Activated CD8-positive, alpha-beta T cell treated with anti-CD3 and anti-CD28 coated beads for 36 hours (primary cell): Measurements from ENCODE around the gene MRPS27. TPM values are rescaled to one million over a fixed set of nuclear protein-coding genes. Genes with fewer than 3 reads are reported as not detected.
A peak's percentile ranks its signal among the peaks of the same experiment; 100 is the strongest.
"Not testable (repeated sequence)": the region's sequence is repeated elsewhere in the genome, so short reads cannot be mapped to it uniquely, and the experiment has no call there.

Source experiments
- ATAC-seq: fragments of 200-7000 bp; cut with Tn5 transposase; one replicate; pipeline ENCODE4 v1.10.0; 2021; ENCODE audit warnings: mild to moderate bottlenecking, moderate library complexity
- CTCF ChIA-PET: fragments of 350-600 bp; sonication (Branson Sonifier 250); formaldehyde crosslinking; loops from one replicate; lab custom pipeline; 2021; ENCODE audit warnings: antibody characterized with exemption; lab: Charles Lee
- POLR2A ChIA-PET: fragments of 350-600 bp; sonication (Branson Sonifier 250); formaldehyde crosslinking; loops from one replicate; lab custom pipeline; 2021; ENCODE audit warnings: antibody characterized with exemption; lab: Charles Lee
- DNase-seq: peaks from one replicate; pipeline ENCODE4 v3.0.0-alpha.2; 2020
- H3K27ac Mint-ChIP-seq: one replicate; pipeline ENCODE4 v1.8.0; 2021; ENCODE audit warnings: mild to moderate bottlenecking, mixed read lengths
- H3K27me3 Mint-ChIP-seq: one replicate; pipeline ENCODE4 v1.8.0; 2021; ENCODE audit warnings: mixed read lengths
- H3K36me3 Mint-ChIP-seq: one replicate; pipeline ENCODE4 v1.8.0; 2021; ENCODE audit warnings: low read depth, mixed read lengths
- H3K4me1 Mint-ChIP-seq: one replicate; pipeline ENCODE4 v1.8.0; 2021; ENCODE audit warnings: low read depth, mixed read lengths
- H3K4me3 Mint-ChIP-seq: one replicate; pipeline ENCODE4 v1.8.0; 2021; ENCODE audit warnings: mild to moderate bottlenecking, moderate library complexity, mixed read lengths
- H3K9me3 Mint-ChIP-seq: one replicate; pipeline ENCODE4 v1.8.0; 2021; ENCODE audit warnings: mixed read lengths
- CTCF ChIP-seq: fragments of 200-600 bp; IDR thresholded peaks from one replicate; pipeline ENCODE4 v1.8.0; 2022; ENCODE audit warnings: antibody characterized with exemption, mild to moderate bottlenecking
- intact Hi-C: fragments of 100-400 bp; cut with micrococcal nuclease; formaldehyde crosslinking; loops from one replicate; pipeline ENCODE4 v1.10.0; 2022
- total RNA-seq, 2 experiments: library from RNA; stranded (reverse); gene quantifications; one replicate each; pipeline ENCODE4 v1.2.3, GENCODE V29; 2021

The MRPS27 gene
- total RNA-seq, 2 experiments from 2014 or later, result 91.5 to 99.1 TPM

DNA sequence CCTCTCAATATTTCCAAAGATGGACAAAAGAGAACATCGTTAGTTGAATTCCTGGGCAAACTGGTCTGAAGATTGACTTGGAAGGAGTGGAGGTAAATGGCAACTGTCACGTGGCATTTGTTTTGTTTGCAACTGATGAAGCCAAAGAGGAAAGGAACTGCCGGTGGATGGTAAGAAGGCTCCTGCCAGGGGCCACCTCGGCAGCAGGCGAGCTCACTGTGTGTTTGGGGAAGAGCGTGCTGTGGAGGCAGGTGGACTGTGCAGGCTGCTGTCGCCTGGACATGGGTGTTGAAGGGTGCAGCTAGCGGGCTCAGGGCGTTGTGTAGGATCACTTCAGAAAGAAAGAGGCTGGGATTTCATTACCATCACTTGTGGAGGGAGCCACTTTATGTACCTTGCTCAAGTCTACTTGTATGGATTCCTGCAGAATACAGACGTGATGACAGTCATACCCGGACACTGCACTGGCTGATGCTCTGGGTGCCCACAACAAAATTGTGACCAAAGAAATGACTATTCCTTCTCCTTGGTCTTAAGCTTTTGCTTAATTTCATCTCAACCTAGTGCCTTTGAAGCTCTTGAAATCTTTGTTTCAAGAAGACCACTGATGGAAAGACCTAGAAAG lies 140.1 kb downstream of the MRPS27 start:
- Mint-ChIP-seq H3K9me3 (no peaks in the 10 kb centered on the region), H3K36me3 (no peaks in the 10 kb centered on the region), H3K27me3 (peaks cover 28% of the 10 kb centered on the region), H3K4me3 (no peak overlapping the region), H3K27ac (no peak overlapping the region), H3K4me1 (no peaks in the 10 kb centered on the region)
- ATAC-seq, result no peak
- no peak for DNase-seq
- intact Hi-C loops, result no loop called here
- POLR2A ChIA-PET, result no interaction called here
- no peak for TF ChIP-seq CTCF
- CTCF ChIA-PET, result interaction anchor here (0.6 to 0.9 kb wide), 2 partner anchors 10 to 135 kb away, joined by 3 read pairs; no protein-coding TSS in a partner anchor

DNA sequence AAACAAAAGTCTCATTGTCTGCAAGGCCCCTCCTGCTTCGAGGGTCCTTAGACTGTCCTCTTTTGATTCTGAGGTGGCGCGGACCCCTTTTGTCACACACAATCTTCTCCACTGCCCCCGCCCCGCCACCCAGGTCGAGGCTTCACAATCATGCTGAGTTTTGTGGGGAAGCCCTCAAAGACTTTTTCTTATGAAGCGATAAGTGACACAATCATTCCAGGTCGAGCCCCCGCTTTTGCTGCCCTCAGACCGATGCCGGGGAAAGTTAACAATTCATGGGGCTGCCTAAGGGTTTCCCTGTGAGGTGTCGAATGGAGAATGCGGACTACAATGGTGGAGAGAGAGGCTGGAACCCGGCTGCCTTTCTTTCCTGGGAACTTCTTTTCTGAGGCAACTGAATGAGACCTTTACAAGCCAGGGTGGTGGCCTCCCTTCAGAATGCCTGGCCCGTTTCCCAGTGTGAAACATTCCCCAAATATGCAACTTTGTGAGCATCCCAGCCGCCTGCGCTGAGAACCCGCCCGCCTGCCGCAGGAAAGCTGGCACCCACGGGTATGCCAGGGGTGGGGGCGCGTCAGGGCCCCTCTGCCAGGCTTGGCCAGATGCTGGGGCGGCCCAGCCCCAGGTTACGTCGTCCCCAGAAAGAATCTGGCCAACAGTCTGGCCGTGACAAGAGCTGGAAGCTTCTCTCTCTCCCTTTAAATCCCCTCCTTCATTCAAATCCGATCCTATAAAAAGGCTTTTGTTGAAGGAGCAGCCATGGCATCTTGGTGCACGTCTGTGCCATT lies 140.8 kb downstream of the MRPS27 start:
- no peaks in the 10 kb centered on the region for H3K4me1 Mint-ChIP-seq
- H3K36me3 Mint-ChIP-seq, result no peaks in the 10 kb centered on the region
- intact Hi-C loops, result no loop called here
- ChIA-PET POLR2A (no interaction called here), CTCF (interaction anchor here (0.6 kb wide), 1 partner anchor 135 kb away, joined by 3 read pairs; no protein-coding TSS in a partner anchor)
- TF ChIP-seq CTCF, result no peak
- DNase-seq (no peak), ATAC-seq (no peak)
- peaks cover 27% of the 10 kb centered on the region for H3K27me3 Mint-ChIP-seq
- H3K27ac Mint-ChIP-seq, result no peak overlapping the region
- H3K9me3 Mint-ChIP-seq, result no peaks in the 10 kb centered on the region
- H3K4me3 Mint-ChIP-seq, result no peak overlapping the region

GRCh38 chr5:72177538-72177937 lies 142.5 kb downstream of the MRPS27 start:
- H3K4me1 Mint-ChIP-seq, result no peaks in the 10 kb centered on the region
- peaks cover 24% of the 10 kb centered on the region for H3K27me3 Mint-ChIP-seq
- ATAC-seq, result no peak
- TF ChIP-seq CTCF, result no peak
- POLR2A ChIA-PET, result no interaction called here
- no peak overlapping the region for H3K4me3 Mint-ChIP-seq
- DNase-seq, result no peak
- CTCF ChIA-PET, result no interaction called here
- intact Hi-C loops, result no loop called here
- no peaks in the 10 kb centered on the region for H3K9me3 Mint-ChIP-seq
- no peaks in the 10 kb centered on the region for H3K36me3 Mint-ChIP-seq
- no peak overlapping the region for H3K27ac Mint-ChIP-seq

DNA sequence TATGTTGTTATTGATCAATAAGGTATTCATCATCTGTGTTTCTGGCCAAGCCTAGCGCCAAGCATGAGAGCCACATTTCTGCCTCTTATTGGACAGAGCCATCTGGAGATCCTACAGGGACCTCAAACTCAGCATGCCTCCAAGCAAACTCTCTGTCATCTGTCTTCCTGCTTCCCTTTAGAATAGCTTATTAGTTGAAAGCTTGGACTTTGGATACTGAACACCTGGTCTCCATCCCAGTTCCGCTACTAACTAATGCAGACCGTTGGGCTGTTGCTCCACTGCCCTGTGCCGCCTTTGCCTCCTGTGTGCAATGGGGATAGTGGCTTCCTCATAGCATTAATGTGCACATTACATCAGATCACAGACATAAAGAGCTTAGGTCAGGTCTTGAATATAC lies 147.3 kb downstream of the MRPS27 start:
- intact Hi-C loops, result no loop called here
- no peak for DNase-seq
- Mint-ChIP-seq H3K4me1 (no peaks in the 10 kb centered on the region), H3K27ac (no peak overlapping the region), H3K36me3 (no peaks in the 10 kb centered on the region), H3K27me3 (peaks cover 33% of the 10 kb centered on the region), H3K9me3 (no peaks in the 10 kb centered on the region), H3K4me3 (no peak overlapping the region)
- ChIA-PET CTCF (no interaction called here), POLR2A (no interaction called here)
- no peak for ATAC-seq
- TF ChIP-seq CTCF, result no peak

DNA sequence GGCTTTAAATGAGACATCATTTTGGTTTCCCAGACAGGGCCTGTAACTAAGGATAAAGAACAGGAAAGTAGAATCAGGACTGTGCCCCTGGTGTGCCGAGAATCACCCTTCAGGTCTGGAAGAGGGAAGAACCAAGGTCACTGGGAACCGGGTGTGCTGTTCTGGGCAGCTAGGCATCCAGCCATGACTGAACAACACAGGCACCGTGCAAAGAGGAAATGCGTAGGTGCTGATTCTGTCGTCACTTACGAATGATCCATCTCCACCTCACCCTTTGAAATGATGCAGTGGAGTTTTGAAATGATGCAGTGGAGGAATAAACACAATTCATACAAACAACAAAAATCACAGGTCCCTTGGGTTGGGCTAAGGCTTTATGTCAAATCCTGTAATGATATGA lies 148.4 kb downstream of the MRPS27 start:
- no peak for TF ChIP-seq CTCF
- ChIA-PET POLR2A (no interaction called here), CTCF (no interaction called here)
- H3K4me1 Mint-ChIP-seq, result no peaks in the 10 kb centered on the region
- intact Hi-C loops, result no loop called here
- DNase-seq (peak; percentile 3), ATAC-seq (no peak)
- no peak overlapping the region for H3K4me3 Mint-ChIP-seq
- H3K27ac Mint-ChIP-seq, result no peak overlapping the region
- H3K9me3 Mint-ChIP-seq, result no peaks in the 10 kb centered on the region
- H3K36me3 Mint-ChIP-seq, result no peaks in the 10 kb centered on the region
- H3K27me3 Mint-ChIP-seq, result peaks cover 35% of the 10 kb centered on the region

DNA sequence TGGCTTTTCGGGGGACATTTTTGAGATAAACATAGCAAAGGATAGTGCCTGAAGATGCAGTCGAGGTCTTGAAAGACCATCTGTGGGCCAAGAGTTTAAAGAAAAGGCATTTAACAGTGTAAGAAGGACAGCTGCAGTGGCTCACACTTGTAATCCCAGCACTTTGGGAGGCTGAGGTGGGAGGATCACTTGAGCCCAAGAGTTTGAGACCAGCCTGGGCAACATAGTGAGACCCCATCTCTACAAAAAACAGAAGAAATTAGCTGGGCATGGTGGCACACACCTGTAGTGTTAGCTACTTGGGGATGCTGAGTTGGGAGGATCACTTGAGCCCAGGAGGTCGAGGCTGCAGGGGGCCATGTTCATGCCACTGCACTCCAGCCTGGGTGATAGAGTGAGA lies 148.9 kb downstream of the MRPS27 start:
- H3K4me1 Mint-ChIP-seq, POLR2A ChIA-PET, ATAC-seq, H3K27ac Mint-ChIP-seq, intact Hi-C loops, H3K4me3 Mint-ChIP-seq, H3K36me3 Mint-ChIP-seq, DNase-seq, H3K9me3 Mint-ChIP-seq: not testable (repeated sequence)
- CTCF ChIA-PET, result interaction anchor here (1.0 kb wide), 1 partner anchor 98 kb away, joined by 4 read pairs; no protein-coding TSS in a partner anchor
- peaks cover 35% of the 10 kb centered on the region for H3K27me3 Mint-ChIP-seq
